Measurements from ENCODE around the gene SLC66A2.

DNA sequence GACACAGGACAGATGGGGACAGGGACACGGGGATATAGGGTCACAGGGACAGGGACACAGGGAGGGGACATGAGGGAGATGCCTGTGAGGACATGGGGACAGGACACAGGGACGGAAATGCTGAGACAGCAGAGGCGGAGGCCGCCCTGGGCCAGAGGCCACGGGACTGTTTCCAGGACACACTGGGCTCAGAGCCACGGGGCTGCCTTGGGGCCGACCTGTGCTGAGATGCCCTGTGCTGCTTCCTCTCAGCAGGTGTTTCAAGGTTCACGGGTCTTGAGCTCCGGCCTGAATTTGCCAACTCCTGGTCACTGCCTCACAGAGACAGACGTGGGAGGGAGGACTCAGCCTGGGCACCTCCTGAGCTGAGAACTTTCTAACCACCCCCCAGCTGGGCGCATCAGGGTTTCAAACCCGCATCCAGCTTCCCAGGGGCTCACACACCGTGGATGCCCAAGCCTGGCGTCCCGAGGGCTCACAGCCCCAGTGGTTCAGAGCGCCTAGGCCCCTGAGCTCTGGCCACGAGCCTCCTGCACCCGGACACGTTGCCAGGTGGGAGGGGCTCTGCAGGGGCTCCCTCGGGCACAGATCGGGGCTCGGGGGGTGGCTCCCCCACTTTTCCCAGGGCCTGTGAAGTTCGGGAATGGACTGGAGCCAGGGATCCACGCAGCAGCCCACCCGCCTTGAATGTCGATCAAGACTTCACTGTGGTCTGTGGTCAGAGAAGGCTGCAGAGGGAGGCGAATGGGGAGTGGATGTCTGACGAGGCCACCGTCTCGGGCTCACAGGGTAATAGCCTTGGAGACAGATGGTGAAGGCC, 64.1 kb downstream of the SLC66A2 start:
- TF ChIP-seq, protein P1, sequence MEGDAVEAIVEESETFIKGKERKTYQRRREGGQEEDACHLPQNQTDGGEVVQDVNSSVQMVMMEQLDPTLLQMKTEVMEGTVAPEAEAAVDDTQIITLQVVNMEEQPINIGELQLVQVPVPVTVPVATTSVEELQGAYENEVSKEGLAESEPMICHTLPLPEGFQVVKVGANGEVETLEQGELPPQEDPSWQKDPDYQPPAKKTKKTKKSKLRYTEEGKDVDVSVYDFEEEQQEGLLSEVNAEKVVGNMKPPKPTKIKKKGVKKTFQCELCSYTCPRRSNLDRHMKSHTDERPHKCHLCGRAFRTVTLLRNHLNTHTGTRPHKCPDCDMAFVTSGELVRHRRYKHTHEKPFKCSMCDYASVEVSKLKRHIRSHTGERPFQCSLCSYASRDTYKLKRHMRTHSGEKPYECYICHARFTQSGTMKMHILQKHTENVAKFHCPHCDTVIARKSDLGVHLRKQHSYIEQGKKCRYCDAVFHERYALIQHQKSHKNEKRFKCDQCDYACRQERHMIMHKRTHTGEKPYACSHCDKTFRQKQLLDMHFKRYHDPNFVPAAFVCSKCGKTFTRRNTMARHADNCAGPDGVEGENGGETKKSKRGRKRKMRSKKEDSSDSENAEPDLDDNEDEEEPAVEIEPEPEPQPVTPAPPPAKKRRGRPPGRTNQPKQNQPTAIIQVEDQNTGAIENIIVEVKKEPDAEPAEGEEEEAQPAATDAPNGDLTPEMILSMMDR (IDR thresholded peaks at IDR 0.05), result no peak
- no peak for TF ChIP-seq POLR2A (IDR thresholded peaks at IDR 0.05)

Data from adrenal gland (tissue), 5 donors.